ENCODE data around the gene LGR5. TPM values are rescaled to one million over a fixed set of nuclear protein-coding genes. Genes with fewer than 3 reads are reported as not detected.

LGR5 gene
- total and polyA plus RNA-seq, 2 donors (not counting 1 experiment from before 2014, with no cell fraction given) = not detected

- H3K9me3 ChIP-seq (ENCODE audit: control insufficient read depth, insufficient read depth, low read depth, low read length) = no peaks in the 10 kb centered on the region
- no peak overlapping the region for H2AFZ ChIP-seq (ENCODE audit: low read length)
- no peaks in the 10 kb centered on the region for H3K79me2 ChIP-seq (ENCODE audit: control insufficient read depth, insufficient read depth, low read length)
- H3K4me3 ChIP-seq (replicated peaks in 1 of 4; ENCODE audit: control extremely low read depth in 1 of 4, insufficient read depth in 1 of 4, low read depth in 3 of 4, low read length in 4 of 4) = no peak overlapping the region
- no peak for TF ChIP-seq CTCF (conservative IDR thresholded peaks at IDR 0.05 in 1 of 2, IDR thresholded peaks at IDR 0.05 in 1 of 2; ENCODE audit: low read depth in 1 of 2, low read length in 2 of 2)
- no peak for TF ChIP-seq EZH2 (IDR thresholded peaks at IDR 0.05; ENCODE audit: low read length, missing control alignments)
- no peaks in the 10 kb centered on the region for H4K20me1 ChIP-seq (ENCODE audit: control insufficient read depth, extremely low read depth, insufficient read depth, low read length)
- no peak overlapping the region for H3K4me2 ChIP-seq (ENCODE audit: extremely low read depth, insufficient read depth, low read length)
- no peaks in the 10 kb centered on the region for H3K36me3 ChIP-seq (ENCODE audit: control insufficient read depth, insufficient read depth, low read length)
- no peak overlapping the region for H3K27ac ChIP-seq (ENCODE audit: insufficient read depth, low read length)
- H3K27me3 ChIP-seq (ENCODE audit: control insufficient read depth, insufficient read depth, low read length) = no peaks in the 10 kb centered on the region
- no peaks in the 10 kb centered on the region for H3K4me1 ChIP-seq (ENCODE audit: control insufficient read depth, extremely low read depth, insufficient read depth, low read length)
- DNase-seq (ENCODE audit: low read depth in 2 of 2) = no peak
- no peak overlapping the region for H3K9ac ChIP-seq (ENCODE audit: insufficient read depth, low read length)
Measured at GRCh38 chr12:71536939-71537622, 97.5 kb downstream of the LGR5 start.

GRCh38 chr12:71538807-71539206, 99.2 kb downstream of the LGR5 start:
- no peaks in the 10 kb centered on the region for H3K4me1 ChIP-seq (ENCODE audit: control insufficient read depth, extremely low read depth, insufficient read depth, low read length)
- no peak for DNase-seq (ENCODE audit: low read depth in 2 of 2)
- no peaks in the 10 kb centered on the region for H3K9me3 ChIP-seq (ENCODE audit: control insufficient read depth, insufficient read depth, low read depth, low read length)
- H3K9ac ChIP-seq (ENCODE audit: insufficient read depth, low read length) = no peak overlapping the region
- H3K4me2 ChIP-seq (ENCODE audit: extremely low read depth, insufficient read depth, low read length) = no peak overlapping the region
- H3K27me3 ChIP-seq (ENCODE audit: control insufficient read depth, insufficient read depth, low read length) = no peaks in the 10 kb centered on the region
- no peaks in the 10 kb centered on the region for H3K79me2 ChIP-seq (ENCODE audit: control insufficient read depth, insufficient read depth, low read length)
- TF ChIP-seq EZH2 (IDR thresholded peaks at IDR 0.05; ENCODE audit: low read length, missing control alignments) (no peak), CTCF (conservative IDR thresholded peaks at IDR 0.05 in 1 of 2, IDR thresholded peaks at IDR 0.05 in 1 of 2; ENCODE audit: low read depth in 1 of 2, low read length in 2 of 2) (no peak)
- no peaks in the 10 kb centered on the region for H4K20me1 ChIP-seq (ENCODE audit: control insufficient read depth, extremely low read depth, insufficient read depth, low read length)
- H3K4me3 ChIP-seq (replicated peaks in 1 of 4; ENCODE audit: control extremely low read depth in 1 of 4, insufficient read depth in 1 of 4, low read depth in 3 of 4, low read length in 4 of 4) = no peak overlapping the region
- no peak overlapping the region for H2AFZ ChIP-seq (ENCODE audit: low read length)
- H3K36me3 ChIP-seq (ENCODE audit: control insufficient read depth, insufficient read depth, low read length) = no peaks in the 10 kb centered on the region
- no peak overlapping the region for H3K27ac ChIP-seq (ENCODE audit: insufficient read depth, low read length)

GRCh38 chr12:71541583-71541982, 102.0 kb downstream of the LGR5 start:
- no peak overlapping the region for H3K4me3 ChIP-seq (replicated peaks in 1 of 4; ENCODE audit: control extremely low read depth in 1 of 4, insufficient read depth in 1 of 4, low read depth in 3 of 4, low read length in 4 of 4)

More at GRCh38 chr12:71541583-71541982, 102.0 kb downstream of the LGR5 start:
- H2AFZ ChIP-seq (ENCODE audit: low read length) = no peak overlapping the region
- no peak overlapping the region for H3K4me2 ChIP-seq (ENCODE audit: extremely low read depth, insufficient read depth, low read length)
- H3K27ac ChIP-seq (ENCODE audit: insufficient read depth, low read length) = no peak overlapping the region
- H3K79me2 ChIP-seq (ENCODE audit: control insufficient read depth, insufficient read depth, low read length) = no peaks in the 10 kb centered on the region
- no peak overlapping the region for H3K9ac ChIP-seq (ENCODE audit: insufficient read depth, low read length)
- H3K4me1 ChIP-seq (ENCODE audit: control insufficient read depth, extremely low read depth, insufficient read depth, low read length) = no peaks in the 10 kb centered on the region
- no peaks in the 10 kb centered on the region for H3K9me3 ChIP-seq (ENCODE audit: control insufficient read depth, insufficient read depth, low read depth, low read length)
- DNase-seq (ENCODE audit: low read depth in 2 of 2) = no peak
- no peaks in the 10 kb centered on the region for H4K20me1 ChIP-seq (ENCODE audit: control insufficient read depth, extremely low read depth, insufficient read depth, low read length)
- H3K36me3 ChIP-seq (ENCODE audit: control insufficient read depth, insufficient read depth, low read length) = no peaks in the 10 kb centered on the region
- no peaks in the 10 kb centered on the region for H3K27me3 ChIP-seq (ENCODE audit: control insufficient read depth, insufficient read depth, low read length)
- TF ChIP-seq EZH2 (IDR thresholded peaks at IDR 0.05; ENCODE audit: low read length, missing control alignments) (no peak), CTCF (conservative IDR thresholded peaks at IDR 0.05 in 1 of 2, IDR thresholded peaks at IDR 0.05 in 1 of 2; ENCODE audit: low read depth in 1 of 2, low read length in 2 of 2) (no peak)
